Measurements from ENCODE around the gene ATP8A2.

GRCh38 chr13:25588336-25589060 is 216.7 kb downstream of the ATP8A2 start:
- TF ChIP-seq ZBTB33 (IDR thresholded peaks at IDR 0.05) (no peak), CTCF (IDR thresholded peaks at IDR 0.05; ENCODE audit: low read depth, low read length, missing input control) (no peak)

Measured in liver (tissue), 2 donors.